Suprapubic skin (tissue), 4 donors: ENCODE data around the gene OR10H3. TPM values are rescaled to one million over a fixed set of nuclear protein-coding genes. Genes with fewer than 3 reads are reported as not detected.

Experiments
- DNase-seq, 2 donors: peaks; one replicate each; pipeline ENCODE4 v3.0.0-alpha.2; 2019; ENCODE audit warnings: low spot score in 2 of 2
- H3K27ac ChIP-seq: fragments of 200-600 bp; sonication (generic); one replicate; pipeline ENCODE4 v1.5.1; 2019
- H3K27me3 ChIP-seq: fragments of 200-600 bp; sonication (generic); one replicate; pipeline ENCODE4 v1.5.1; 2019
- H3K36me3 ChIP-seq: fragments of 200-600 bp; sonication (generic); one replicate; pipeline ENCODE4 v1.5.1; 2019
- H3K4me1 ChIP-seq: fragments of 200-600 bp; sonication (generic); one replicate; pipeline ENCODE4 v1.5.1; 2019
- H3K4me3 ChIP-seq: fragments of 200-600 bp; sonication (generic); one replicate; pipeline ENCODE4 v1.5.1; 2019; ENCODE audit warnings: mild to moderate bottlenecking
- H3K9me3 ChIP-seq: fragments of 200-600 bp; sonication (generic); one replicate; pipeline ENCODE4 v1.5.1; 2019
- EP300 ChIP-seq: sonication (generic); formaldehyde crosslinking; IDR thresholded peaks from one replicate; pipeline ENCODE4 v1.6.1; 2017; ENCODE audit warnings: antibody characterized with exemption
- POLR2A ChIP-seq, 2 donors: fragments of 450-650 bp; IDR thresholded peaks; one replicate each; pipeline ENCODE4 v1.6.1; 2017; ENCODE audit warnings: antibody characterized with exemption in 2 of 2, mild to moderate bottlenecking in 2 of 2, moderate library complexity in 2 of 2
- POLR2AphosphoS5 ChIP-seq, 3 donors: sonication (generic); formaldehyde crosslinking; IDR thresholded peaks; one replicate each; pipeline ENCODE4 v1.6.1; 2017; ENCODE audit warnings: antibody characterized with exemption in 3 of 3
- WGBS: methylation state at CpG from one replicate; pipeline ENCODE4 v1.1.5; 2018; 5-methylcytosine and 5-hydroxymethylcytosine counted together
- total RNA-seq, 4 donors: library from RNA; depleted of rRNA; stranded (reverse); fragments of >200 nt; gene quantifications; one replicate each; pipeline ENCODE4 v1.1.0, GENCODE V29; 2016
- TF ChIP-seq, protein P1 (sequence below), 2 donors: fragments of 200-600 bp in 1 of 2; fragments of 450-650 bp in 1 of 2; sonication (generic) in 1 of 2; IDR thresholded peaks; one replicate each; pipeline ENCODE4 v1.5.1; 2016 to 2019; ENCODE audit warnings: antibody characterized with exemption in 2 of 2, mild to moderate bottlenecking in 1 of 2, moderate library complexity in 1 of 2

Gene OR10H3
- total RNA-seq, 4 donors from 2014 or later, result not detected

DNA sequence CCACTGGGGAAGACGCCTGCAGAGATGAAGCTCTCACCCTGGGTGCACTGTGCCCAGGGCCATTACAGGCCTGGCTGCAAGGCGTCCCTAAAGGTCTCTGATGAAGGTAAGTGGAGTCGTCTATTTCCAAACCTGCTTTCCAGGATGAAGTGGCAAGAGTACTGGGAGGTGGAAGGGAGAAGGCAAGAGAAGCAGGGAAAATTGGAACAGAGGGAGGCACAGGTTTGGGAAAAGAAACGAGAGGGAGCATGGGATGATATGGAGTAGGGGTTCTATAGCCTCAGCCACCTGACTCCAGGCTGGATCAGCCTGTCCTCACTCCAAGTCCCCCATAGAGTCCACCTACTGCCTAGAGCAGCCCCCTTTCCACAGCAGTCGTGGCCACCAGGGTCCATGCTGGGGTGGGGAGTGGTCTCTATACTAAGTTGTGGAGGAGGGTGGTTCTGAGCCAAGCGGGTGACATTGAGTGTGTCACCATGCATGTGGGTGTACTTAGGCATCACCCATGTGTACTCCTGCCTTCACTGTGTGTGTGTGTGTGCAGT is 49.9 kb downstream of the OR10H3 start, which contains the start of gene OR10H5:
Gene OR10H5, plus strand, starts transcription at position 51 of the 545 bp plus-strand sequence. CDS start 6,388 bp downstream, outside the sequence.
- no peaks in the 10 kb centered on the region for H3K36me3 ChIP-seq
- 74% methylated on average over 5 of the region's 6 CpGs for WGBS
- H3K4me1 ChIP-seq, result no peaks in the 10 kb centered on the region
- DNase-seq, result no peak
- TF ChIP-seq POLR2AphosphoS5 (IDR thresholded peaks at IDR 0.05) (no peak), POLR2A (IDR thresholded peaks at IDR 0.05) (no peak), EP300 (no peak)
- TF ChIP-seq, protein P1, sequence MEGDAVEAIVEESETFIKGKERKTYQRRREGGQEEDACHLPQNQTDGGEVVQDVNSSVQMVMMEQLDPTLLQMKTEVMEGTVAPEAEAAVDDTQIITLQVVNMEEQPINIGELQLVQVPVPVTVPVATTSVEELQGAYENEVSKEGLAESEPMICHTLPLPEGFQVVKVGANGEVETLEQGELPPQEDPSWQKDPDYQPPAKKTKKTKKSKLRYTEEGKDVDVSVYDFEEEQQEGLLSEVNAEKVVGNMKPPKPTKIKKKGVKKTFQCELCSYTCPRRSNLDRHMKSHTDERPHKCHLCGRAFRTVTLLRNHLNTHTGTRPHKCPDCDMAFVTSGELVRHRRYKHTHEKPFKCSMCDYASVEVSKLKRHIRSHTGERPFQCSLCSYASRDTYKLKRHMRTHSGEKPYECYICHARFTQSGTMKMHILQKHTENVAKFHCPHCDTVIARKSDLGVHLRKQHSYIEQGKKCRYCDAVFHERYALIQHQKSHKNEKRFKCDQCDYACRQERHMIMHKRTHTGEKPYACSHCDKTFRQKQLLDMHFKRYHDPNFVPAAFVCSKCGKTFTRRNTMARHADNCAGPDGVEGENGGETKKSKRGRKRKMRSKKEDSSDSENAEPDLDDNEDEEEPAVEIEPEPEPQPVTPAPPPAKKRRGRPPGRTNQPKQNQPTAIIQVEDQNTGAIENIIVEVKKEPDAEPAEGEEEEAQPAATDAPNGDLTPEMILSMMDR (IDR thresholded peaks at IDR 0.05), result no peak
- H3K4me3 ChIP-seq, result no peak within 1 kb of the TSS
- peaks cover 8% of the 10 kb centered on the region for H3K27me3 ChIP-seq
- H3K9me3 ChIP-seq, result no peaks in the 10 kb centered on the region
- no peak within 1 kb of the TSS for H3K27ac ChIP-seq

- Histone ChIP-seq H3K4me1 (no peaks in the 10 kb centered on the region), H3K36me3 (no peaks in the 10 kb centered on the region), H3K4me3 (no peak overlapping the region), H3K27ac (no peak overlapping the region), H3K9me3 (no peaks in the 10 kb centered on the region), H3K27me3 (peaks cover 8% of the 10 kb centered on the region)
- WGBS, result 59% methylated on average over 4 of the region's 4 CpGs
- DNase-seq, result no peak
- TF ChIP-seq, protein P1 (IDR thresholded peaks at IDR 0.05), result no peak
- TF ChIP-seq POLR2AphosphoS5 (IDR thresholded peaks at IDR 0.05) (no peak), EP300 (no peak), POLR2A (IDR thresholded peaks at IDR 0.05) (no peak)
Measured at GRCh38 chr19:15788594-15789270, 50.9 kb downstream of the OR10H3 start.

GRCh38 chr19:15790096-15790495 is 52.3 kb downstream of the OR10H3 start:
- Histone ChIP-seq H3K27ac (no peak overlapping the region), H3K27me3 (peaks cover 8% of the 10 kb centered on the region), H3K9me3 (no peaks in the 10 kb centered on the region), H3K4me1 (no peaks in the 10 kb centered on the region), H3K4me3 (no peak overlapping the region), H3K36me3 (no peaks in the 10 kb centered on the region)
- WGBS, result 41% methylated on average over 6 of the region's 6 CpGs
- DNase-seq, result no peak
- TF ChIP-seq POLR2AphosphoS5 (IDR thresholded peaks at IDR 0.05), result no peak
- no peak for TF ChIP-seq POLR2A (IDR thresholded peaks at IDR 0.05)
- TF ChIP-seq EP300, result no peak
- TF ChIP-seq, protein P1 (IDR thresholded peaks at IDR 0.05), result no peak

Other genes starting within 250 kb of the OR10H3 start
- 10 to 100 TPM; 26.0 to 77.7 (median 55.5) TPM for gene CYP4F22, start 229.5 kb upstream of the OR10H3 start, total RNA-seq
- 10 to 100 TPM; 14.5 to 18.7 (median 14.9) TPM for gene CYP4F8, start 122.8 kb upstream of the OR10H3 start, total RNA-seq
- gene CYP4F3, start 97.1 kb upstream of the OR10H3 start, total RNA-seq, result 10 to 100 TPM in 3 of 4 donors, 1 to 10 TPM in 1; 9.5 to 14.4 (median 12.2) TPM
- 100 to 1,000 TPM in 1 of 4 donors, 10 to 100 TPM in 3; 63.3 to 233 (median 84.3) TPM for gene CYP4F12, start 64.9 kb upstream of the OR10H3 start, total RNA-seq
- gene OR10H2, start 10.0 kb upstream of the OR10H3 start, total RNA-seq, result not detected
- not detected for gene OR10H5, start 49.7 kb downstream of the OR10H3 start, total RNA-seq
- not detected for gene OR10H1, start 77.7 kb downstream of the OR10H3 start, total RNA-seq
- gene CYP4F2, start 160.1 kb downstream of the OR10H3 start, total RNA-seq, result 10 to 100 TPM in 1 of 4 donors, 1 to 10 TPM in 3; 1.2 to 13.7 (median 3.3) TPM
- gene CYP4F11, start 196.5 kb downstream of the OR10H3 start, total RNA-seq, result 1 to 10 TPM in 1 of 4 donors, under 1 TPM in 3; 0.19 to 1.3 (median 0.72) TPM
- not detected for gene OR10H4, start 211.0 kb downstream of the OR10H3 start, total RNA-seq